Adrenal gland (tissue), 12 donors: ENCODE results near the gene RBMS1. TPM values are rescaled to one million over a fixed set of nuclear protein-coding genes. Genes with fewer than 3 reads are reported as not detected.

Experiments used
- DNase-seq, 7 donors: peaks; one replicate each; pipeline ENCODE4 v3.0.0-alpha.2; 2019 to 2020
- H3K27ac ChIP-seq, 5 donors: fragments of 200-600 bp; sonication (generic) in 4 of 5; 1 replicate in 3 of 5; 2 replicates in 2 of 5; pipeline versions ENCODE4 v1.5.1 to v1.8.0; 2016 to 2020; ENCODE audit warnings: mild to moderate bottlenecking in 1 of 5
- H3K27me3 ChIP-seq: fragments of 200-600 bp; 2 replicates; pipeline ENCODE4 v1.8.0; 2021
- H3K36me3 ChIP-seq, 2 donors: fragments of 200-600 bp; replicated peaks in 1 of 2; 1 replicate in 1 of 2; 2 replicates in 1 of 2; pipeline versions ENCODE4 v1.5.1 to v1.8.0; 2018 to 2022
- H3K4me1 ChIP-seq, 2 donors: fragments of 200-600 bp; replicated peaks in 1 of 2; 1 replicate in 1 of 2; 2 replicates in 1 of 2; pipeline versions ENCODE4 v1.5.1 to v1.8.0; 2018 to 2021
- H3K4me3 ChIP-seq, 4 donors: fragments of 200-600 bp; sonication (generic) in 3 of 4; one replicate each; pipeline ENCODE4 v1.5.1; 2016 to 2018
- H3K9me3 ChIP-seq, 3 donors: fragments of 200-600 bp; sonication (generic) in 1 of 3; replicated peaks in 1 of 3; 1 replicate in 2 of 3; 2 replicates in 1 of 3; pipeline versions ENCODE4 v1.5.1 to v1.8.0; 2016 to 2021
- POLR2A ChIP-seq, 2 donors: fragments of 450-650 bp; IDR thresholded peaks; one replicate each; pipeline ENCODE4 v1.6.1; 2017; ENCODE audit warnings: antibody characterized with exemption in 2 of 2, mild to moderate bottlenecking in 2 of 2, moderate library complexity in 1 of 2
- WGBS, 4 donors: extraction: QIAGEN DNeasy Blood & Tissue Kit in 2 of 4; methylation state at CpG; one replicate each; pipeline versions ENCODE4 v1.1.5 to v1.1.7; 2013 to 2017; 5-methylcytosine and 5-hydroxymethylcytosine counted together
- intact Hi-C, 2 donors: fragments of 100-400 bp; cut with DNase I; formaldehyde crosslinking; loops; one replicate each; pipeline versions ENCODE4 v1.14.1 to v1.15.0; 2022 to 2023
- polyA plus RNA-seq, 3 donors: library from polyadenylated mRNA; stranded (reverse); fragments of 200-250 nt in 2 of 3; fragments of 350-450 nt in 1 of 3; fragmentation: Illumina TruSeq in 1 of 3; extraction: RNeasy Lipid Tissue Mini Kit (QIAGEN cat#74804) in 1 of 3; gene quantifications; one replicate each; pipeline ENCODE4 v1.2.3, GENCODE V29; 2013 to 2014
- total RNA-seq, 9 donors: library from RNA; depleted of rRNA in 4 of 9; stranded (reverse); fragments of >200 nt in 4 of 9; fragments of 120-200 nt in 1 of 9; fragmentation: NEBNext Ultra II Directional in 1 of 9; extraction: Animal tissue kit (Norgen Biotek cat#: 25700) in 1 of 9; gene quantifications; one replicate each; pipeline versions ENCODE4 v1.1.0 to v1.2.4, GENCODE V29; 2013 to 2023
- TF ChIP-seq, protein P1 (sequence below), 6 experiments: fragments of 450-650 bp in 4 of 6; fragments of 200-600 bp in 2 of 6; sonication (generic) in 1 of 6; IDR thresholded peaks; 1 replicate in 5 of 6; 2 replicates in 1 of 6; pipeline versions ENCODE4 v1.5.1 to v1.8.0; 2016 to 2021; ENCODE audit warnings: antibody characterized with exemption in 6 of 6, mild to moderate bottlenecking in 2 of 6, moderate library complexity in 1 of 6
- donor health status: healthy with polysubstance abuse.
- donor health status: Bipolar disorder and iron deficiency.
- donor health status: DM: yes; HTN: yes; CAD: no.
- donor health status: DM: no; HTN: no; CAD: no.
- donor health status: DM: no; HTN: no; CAD: no.
- donor health status: DM: yes; HTN: yes; CAD: no.

The RBMS1 gene
- total and polyA plus RNA-seq, 12 donors, result 24.2 to 62.1 (median 37.1) TPM

DNA sequence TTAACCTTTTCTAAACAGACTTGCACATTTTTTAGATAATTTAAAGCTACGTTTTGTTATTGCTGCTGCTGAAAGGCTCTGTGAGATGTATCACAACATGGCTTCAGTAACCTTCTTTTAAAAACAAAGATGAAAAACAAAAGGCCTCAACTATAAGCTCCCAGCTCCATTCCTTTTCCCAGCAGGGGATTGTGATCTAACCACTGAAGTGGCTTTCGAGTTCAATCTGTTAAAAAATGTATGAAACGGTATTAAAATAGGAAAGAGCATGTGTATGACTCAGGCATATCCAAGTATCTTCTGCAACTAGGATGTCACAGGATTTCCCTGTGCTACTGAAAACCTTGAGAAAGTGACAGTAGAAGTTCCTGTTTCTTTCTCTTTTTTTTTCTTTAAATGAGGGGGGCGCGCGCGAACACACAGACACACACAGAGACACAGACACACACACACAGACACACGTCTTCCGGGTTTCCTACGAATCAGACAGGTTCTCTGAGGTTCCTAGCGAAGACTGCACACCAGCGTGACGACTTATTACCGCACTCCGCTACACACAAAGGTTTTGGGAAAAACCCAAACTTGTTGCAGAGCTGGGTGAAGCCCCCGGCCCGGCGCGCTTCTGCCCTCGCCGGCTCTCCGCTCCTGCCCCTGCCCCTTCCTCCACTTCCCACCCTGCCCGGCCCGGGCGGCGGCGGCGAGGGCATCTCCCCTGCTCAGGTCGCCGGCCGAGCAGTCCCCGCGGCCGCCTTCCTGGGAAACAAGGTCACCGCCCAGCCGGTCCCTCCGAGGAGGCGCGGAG lies 86.8 kb downstream of the RBMS1 start:
- DNase-seq, result peak; percentile 50 to 79 (median 67)
- Histone ChIP-seq H3K9me3 (no peaks in the 10 kb centered on the region), H3K4me3 (peak overlapping the region; percentile 40 to 91 (median 54)), H3K4me1 (peaks cover 9 to 60% of the 10 kb centered on the region in 2 donors), H3K27ac (peak overlapping the region; percentile 53 to 97 (median 92)), H3K36me3 (no peaks in the 10 kb centered on the region), H3K27me3 (no peaks in the 10 kb centered on the region)
- TF ChIP-seq, protein P1, sequence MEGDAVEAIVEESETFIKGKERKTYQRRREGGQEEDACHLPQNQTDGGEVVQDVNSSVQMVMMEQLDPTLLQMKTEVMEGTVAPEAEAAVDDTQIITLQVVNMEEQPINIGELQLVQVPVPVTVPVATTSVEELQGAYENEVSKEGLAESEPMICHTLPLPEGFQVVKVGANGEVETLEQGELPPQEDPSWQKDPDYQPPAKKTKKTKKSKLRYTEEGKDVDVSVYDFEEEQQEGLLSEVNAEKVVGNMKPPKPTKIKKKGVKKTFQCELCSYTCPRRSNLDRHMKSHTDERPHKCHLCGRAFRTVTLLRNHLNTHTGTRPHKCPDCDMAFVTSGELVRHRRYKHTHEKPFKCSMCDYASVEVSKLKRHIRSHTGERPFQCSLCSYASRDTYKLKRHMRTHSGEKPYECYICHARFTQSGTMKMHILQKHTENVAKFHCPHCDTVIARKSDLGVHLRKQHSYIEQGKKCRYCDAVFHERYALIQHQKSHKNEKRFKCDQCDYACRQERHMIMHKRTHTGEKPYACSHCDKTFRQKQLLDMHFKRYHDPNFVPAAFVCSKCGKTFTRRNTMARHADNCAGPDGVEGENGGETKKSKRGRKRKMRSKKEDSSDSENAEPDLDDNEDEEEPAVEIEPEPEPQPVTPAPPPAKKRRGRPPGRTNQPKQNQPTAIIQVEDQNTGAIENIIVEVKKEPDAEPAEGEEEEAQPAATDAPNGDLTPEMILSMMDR (IDR thresholded peaks at IDR 0.05), result no peak
- TF ChIP-seq POLR2A (IDR thresholded peaks at IDR 0.05), result peak in 1 of 2 donors; percentile 65
- WGBS, 4 donors, result 1% methylated on average over 20 to 39 of the region's 39 CpGs
- intact Hi-C loops, result no loop called here

DNA sequence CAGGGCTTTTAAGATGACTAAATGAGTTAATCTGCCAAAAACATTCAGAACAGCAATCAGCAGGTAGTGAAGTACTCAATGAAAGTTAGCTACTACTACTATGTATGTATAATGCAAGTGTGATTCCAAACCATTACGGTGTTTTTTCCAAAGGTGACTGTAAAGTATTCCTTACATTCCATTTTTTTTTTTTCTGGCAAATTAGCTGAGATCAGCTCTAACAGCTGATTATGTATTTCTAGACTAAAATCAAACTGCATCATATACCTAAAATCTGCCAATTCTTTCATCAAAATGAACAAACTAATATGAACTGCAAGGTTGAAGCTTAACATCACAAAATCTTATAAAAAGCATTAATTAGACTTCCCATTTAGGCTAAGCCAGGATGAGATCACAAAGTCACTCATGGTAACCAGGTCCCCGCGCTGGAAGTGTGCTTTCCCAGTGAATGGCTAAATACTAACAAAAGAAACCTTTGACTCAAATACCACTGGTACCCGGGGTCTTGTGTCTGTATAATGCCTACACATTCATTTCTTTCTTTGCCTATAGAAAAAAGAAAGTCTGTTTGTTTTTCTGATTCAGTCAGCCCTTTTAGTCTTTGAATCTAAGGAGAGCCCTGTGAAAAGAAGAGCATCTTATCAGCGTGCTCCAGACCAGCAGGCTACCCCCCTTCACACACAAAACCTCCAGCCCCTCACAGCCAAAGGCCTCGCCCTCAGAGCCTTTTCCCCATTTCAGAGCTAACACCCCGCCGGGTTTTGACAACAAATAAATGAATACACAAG lies 88.3 kb downstream of the RBMS1 start:
- TF ChIP-seq, protein P1 (IDR thresholded peaks at IDR 0.05), result no peak
- TF ChIP-seq POLR2A (IDR thresholded peaks at IDR 0.05), result no peak
- H3K27ac ChIP-seq, result peak overlapping the region in 2 of 5 donors; percentile 95 to 97
- no peak for DNase-seq
- intact Hi-C loops, result no loop called here
- peaks cover 9 to 57% of the 10 kb centered on the region in 2 donors for H3K4me1 ChIP-seq
- no peaks in the 10 kb centered on the region for H3K36me3 ChIP-seq
- WGBS, 4 donors, result 55 to 68% (median 64%) methylated on average over 8 of the region's 8 CpGs
- peak overlapping the region in 2 of 4 donors; percentile 18 to 91 for H3K4me3 ChIP-seq
- no peaks in the 10 kb centered on the region for H3K9me3 ChIP-seq
- H3K27me3 ChIP-seq, result no peaks in the 10 kb centered on the region

DNA sequence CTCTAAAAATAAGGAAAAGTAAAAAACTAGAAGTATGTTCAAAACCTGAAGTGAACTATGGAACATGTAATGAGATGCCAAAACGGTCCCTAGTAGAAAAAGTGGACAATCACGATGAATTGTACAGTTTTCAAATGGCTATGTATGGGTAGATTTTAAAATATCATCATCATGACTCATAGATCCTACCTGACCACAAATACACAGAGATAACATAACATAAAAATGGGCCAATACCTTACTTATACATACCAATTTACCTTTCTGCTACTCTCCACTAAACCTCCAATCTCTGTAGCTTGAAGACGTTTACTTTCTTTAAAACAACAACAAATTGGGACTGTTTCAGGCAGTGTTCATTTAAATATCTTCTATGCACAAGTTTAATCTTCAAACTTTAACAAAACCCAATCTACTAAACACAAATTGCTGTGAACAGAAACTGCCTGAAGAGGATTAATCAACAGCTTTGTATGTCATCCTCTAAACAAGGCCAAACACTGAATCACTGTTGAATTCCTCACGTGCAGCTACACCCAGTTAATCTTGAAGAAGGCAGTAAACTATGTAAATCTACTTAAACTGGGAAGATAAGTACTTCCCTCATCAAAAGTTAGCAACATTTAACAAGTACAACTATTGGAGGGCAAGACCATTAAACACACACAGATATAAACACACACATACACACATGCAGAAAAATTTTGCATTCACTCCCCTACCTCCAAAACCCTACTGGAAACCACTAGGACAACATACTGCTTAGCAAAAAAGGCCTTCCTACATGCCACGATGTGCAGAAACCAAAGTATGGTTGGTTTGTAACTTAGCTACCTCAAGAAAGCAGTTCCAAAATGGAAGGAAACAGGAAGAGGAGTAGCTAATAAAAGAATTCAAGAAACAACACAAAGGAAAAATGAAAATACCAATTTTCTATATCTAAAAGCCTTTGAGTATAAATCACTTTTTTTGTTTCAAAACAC lies 90.3 kb downstream of the RBMS1 start:
- Histone ChIP-seq H3K4me3 (no peak overlapping the region), H3K36me3 (no peaks in the 10 kb centered on the region), H3K9me3 (no peaks in the 10 kb centered on the region), H3K27me3 (no peaks in the 10 kb centered on the region), H3K4me1 (peaks cover 13 to 59% of the 10 kb centered on the region in 2 donors), H3K27ac (peak overlapping the region in 1 of 5 donors; percentile 5)
- 68 to 71% (median 71%) methylated on average over 5 of the region's 5 CpGs for WGBS, 4 donors
- intact Hi-C loops, result no loop called here
- TF ChIP-seq POLR2A (IDR thresholded peaks at IDR 0.05), result no peak
- TF ChIP-seq, protein P1 (IDR thresholded peaks at IDR 0.05), result no peak
- DNase-seq, result no peak
